GM12875 (cell line): ENCODE results near the gene EPS8L2.

Experiments used
- H3K4me3 ChIP-seq: one replicate; pipeline ENCODE4 v1.5.1; 2011; ENCODE audit warnings: low read depth, low read length, control low read depth
- TF ChIP-seq, protein P1 (sequence below): IDR thresholded peaks from 2 replicates; pipeline ENCODE4 v1.5.1; 2011; ENCODE audit warnings: low read depth, mild to moderate bottlenecking, control low read depth, inconsistent platforms, low read length, moderate library complexity, borderline replicate concordance; ENCODE audit not compliant: insufficient read depth

The EPS8L2 gene

DNA sequence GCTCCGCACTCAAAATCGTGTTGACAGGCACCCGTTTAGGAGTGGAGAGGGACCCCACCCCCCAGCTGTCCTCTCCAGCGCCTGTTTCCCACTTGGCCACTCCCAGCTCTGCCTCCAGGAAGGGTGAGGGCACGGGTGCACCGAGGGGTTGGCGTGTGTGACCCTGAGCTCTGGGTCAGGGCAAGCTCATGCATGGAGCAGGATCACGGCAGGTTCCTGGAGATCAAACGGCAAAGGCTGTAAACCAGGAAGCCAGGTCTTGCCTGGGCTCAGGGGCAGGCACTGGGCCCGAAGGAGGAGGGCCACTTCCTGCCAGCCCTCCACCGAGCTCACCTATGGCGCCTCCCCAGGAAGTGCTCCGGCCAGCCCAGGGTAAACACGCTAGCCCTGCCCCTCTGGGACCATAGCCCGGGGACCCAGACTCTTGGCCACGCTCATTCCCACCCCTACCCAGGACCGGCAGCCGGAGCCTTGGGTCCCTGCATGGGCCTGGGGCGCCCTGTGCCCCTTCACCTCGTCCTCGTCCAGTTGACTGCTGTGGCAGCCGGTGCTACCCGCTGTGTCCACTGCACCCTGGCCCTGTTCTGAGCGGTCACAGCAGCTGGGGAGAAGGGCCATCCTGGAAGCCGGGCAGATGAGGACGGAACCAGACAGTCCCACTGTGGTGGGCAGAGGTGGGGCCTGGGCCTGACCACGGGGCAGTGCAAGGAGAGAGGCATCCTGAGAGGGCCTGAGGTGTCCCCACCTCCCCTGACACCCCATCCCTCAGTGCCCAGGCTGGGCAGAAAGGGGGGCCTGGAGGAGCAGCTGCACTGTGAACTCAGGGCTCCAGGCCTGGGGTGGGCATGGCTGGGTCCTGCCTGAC lies 1.0 kb upstream of the EPS8L2 start:
- H3K4me3 ChIP-seq, result no peak overlapping the region
- TF ChIP-seq, protein P1, sequence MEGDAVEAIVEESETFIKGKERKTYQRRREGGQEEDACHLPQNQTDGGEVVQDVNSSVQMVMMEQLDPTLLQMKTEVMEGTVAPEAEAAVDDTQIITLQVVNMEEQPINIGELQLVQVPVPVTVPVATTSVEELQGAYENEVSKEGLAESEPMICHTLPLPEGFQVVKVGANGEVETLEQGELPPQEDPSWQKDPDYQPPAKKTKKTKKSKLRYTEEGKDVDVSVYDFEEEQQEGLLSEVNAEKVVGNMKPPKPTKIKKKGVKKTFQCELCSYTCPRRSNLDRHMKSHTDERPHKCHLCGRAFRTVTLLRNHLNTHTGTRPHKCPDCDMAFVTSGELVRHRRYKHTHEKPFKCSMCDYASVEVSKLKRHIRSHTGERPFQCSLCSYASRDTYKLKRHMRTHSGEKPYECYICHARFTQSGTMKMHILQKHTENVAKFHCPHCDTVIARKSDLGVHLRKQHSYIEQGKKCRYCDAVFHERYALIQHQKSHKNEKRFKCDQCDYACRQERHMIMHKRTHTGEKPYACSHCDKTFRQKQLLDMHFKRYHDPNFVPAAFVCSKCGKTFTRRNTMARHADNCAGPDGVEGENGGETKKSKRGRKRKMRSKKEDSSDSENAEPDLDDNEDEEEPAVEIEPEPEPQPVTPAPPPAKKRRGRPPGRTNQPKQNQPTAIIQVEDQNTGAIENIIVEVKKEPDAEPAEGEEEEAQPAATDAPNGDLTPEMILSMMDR, result no peak

DNA sequence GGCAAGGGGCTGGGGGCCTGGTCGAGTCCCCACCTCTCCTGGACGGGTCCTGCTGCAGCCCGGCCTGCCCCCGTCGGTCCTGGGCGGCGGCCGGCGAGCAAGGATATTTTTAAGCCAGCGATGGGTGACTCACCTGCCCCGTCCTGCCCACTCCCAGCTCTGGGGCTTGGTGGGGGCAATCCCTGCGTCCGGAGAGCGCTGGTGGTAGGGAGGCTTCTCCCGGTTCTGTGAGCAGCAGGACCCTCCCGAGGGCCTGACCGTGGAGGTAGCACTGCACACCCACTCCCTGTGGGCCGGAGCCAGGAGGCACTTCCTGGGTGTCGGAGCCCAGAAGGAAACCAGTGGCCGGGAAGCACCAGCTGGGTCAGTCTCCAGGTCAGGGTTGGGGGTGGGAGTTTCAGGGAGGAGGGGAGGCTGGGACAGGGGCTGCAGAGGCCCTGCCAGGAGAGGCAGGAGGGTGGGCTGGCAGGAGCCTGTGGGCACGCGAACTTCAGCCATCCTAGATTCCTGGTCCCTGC lies 467 bp downstream of the EPS8L2 start:
- TF ChIP-seq, protein P1, result no peak
- no peak overlapping the region for H3K4me3 ChIP-seq

DNA sequence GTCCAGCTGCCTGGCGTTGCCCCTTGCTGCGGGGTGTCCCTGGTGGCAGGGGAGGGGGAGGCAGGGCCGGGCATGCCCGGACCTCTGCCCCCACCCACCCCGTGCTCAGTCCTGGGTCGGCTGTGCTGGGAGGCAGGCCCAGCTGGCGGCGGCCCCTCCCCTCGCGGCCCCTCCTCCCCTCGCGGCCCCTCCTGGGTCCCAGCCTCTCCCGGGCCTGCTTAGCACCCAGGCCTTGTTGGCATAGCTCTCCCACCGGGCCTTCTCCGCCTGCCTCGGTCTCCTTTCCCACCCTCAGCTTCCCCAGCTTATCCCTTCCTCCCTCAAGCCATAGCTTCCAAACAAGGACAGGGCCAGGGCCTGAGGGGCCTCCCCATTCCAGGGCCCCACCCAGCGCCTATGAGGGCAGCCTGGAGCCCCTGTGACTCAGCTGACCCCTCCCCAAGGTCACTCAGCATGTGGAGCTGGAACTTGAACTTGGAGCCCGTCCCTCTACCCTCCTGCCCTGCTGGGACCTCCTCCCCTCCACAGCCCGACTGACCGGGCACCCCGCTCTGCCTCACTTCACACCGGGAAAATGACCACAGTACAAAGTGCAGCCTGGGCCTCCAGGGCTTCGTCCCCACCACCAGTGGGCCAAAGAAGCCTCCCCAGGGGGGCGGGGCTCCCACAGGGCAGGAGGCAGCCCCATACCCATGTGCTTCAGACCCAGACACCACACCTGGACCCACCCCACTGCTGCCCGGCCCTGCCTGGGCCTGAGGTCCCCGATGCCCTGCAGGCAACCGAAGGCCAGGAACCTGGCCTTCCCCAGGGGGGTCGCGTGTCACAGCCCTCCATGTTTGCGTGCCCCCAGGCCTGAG lies 1.2 kb downstream of the EPS8L2 start:
- TF ChIP-seq, protein P1, result no peak
- H3K4me3 ChIP-seq, result no peak overlapping the region

DNA sequence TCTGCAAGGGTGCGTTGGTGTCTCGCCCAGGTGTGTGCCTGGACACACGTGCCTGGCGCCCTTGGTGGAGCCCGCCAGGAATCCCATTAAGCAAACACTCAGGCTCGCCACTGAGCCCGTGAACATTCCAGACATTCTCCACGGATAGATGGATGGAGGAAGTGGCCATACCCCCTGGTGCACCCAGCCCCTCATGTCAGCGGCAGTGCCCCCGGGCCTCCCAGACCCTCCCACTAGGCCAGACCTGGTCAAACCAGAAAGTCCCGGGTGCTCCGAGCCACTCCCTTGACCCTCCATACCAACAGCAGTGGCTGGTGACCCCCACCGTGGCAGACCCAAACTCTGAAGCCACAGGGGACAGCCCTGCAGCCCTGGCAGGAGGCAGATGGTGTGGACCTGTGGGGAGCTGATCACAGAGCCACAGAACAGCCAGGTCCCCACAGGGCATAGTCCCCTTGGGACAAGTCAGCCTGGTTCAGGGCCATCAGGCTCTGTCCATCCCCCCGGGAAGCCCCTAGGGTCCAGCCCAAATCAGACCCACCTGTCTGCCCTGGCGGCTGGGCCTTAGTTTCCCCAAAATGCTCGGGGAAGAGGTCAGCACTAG lies 1.9 kb downstream of the EPS8L2 start:
- H3K4me3 ChIP-seq, result no peak overlapping the region
- TF ChIP-seq, protein P1, result no peak

DNA sequence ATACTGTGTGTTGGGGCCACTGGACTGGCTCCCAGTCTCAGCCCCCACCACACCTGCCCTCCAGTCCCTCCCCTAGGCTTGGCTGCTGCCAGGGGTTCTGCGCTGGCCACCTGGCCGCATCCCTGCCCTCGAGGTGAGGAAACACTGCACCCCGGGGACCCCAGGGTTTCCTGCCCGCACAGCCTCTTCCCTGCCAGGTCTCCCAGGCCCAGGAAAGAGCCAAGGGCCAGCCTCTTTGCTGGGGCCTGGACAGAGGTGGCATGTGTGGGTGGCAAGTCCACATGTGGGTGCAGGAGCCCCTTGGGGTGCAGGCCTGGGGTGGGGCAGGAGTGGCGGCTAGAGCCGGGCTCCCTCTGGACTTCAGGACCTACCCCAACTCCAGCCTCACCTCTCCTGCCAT lies 2.5 kb downstream of the EPS8L2 start:
- no peak overlapping the region for H3K4me3 ChIP-seq
- TF ChIP-seq, protein P1, result no peak

DNA sequence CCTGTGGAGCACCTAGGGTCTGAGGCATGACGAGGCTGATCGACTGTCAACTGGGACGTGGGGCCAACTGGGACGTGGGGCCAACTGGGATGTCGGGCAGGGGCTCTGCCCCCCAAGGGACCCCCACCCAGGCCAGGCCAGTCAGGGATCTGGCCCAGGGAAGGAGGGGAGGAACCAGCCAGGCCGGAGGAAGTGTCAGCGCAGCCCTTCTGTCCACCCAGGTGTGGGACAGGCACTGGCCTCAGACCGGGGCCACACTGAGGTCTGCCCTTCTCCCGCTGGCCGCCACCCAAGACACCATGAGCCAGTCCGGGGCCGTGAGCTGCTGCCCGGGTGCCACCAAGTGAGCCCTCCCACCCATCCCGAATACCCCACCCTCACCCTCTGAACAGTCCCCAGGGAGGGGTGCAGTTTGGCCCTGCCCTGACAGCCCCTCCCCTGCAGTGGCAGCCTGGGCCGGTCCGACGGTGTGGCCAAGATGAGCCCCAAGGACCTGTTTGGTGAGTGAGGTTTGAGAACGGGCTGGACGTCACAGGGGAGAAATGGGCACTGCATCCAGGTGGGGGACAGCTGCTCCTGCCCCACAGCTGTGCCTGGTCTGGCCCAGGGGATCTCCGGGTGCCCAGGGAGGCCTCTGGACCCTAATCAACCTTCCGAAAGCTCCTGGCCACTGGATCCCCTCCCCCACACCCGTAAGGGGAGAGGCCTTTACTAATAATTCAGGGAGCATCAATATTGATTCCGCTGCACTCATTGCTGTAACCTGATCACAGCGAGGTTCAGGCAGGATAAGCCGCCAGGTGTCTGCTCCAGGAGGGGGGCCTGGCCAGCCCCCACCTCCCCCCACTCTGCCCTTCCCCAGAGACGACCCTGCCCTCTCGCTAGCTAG lies 3.3 kb downstream of the EPS8L2 start:
- H3K4me3 ChIP-seq, result no peak overlapping the region
- TF ChIP-seq, protein P1, result no peak
